Ishikawa (cell line): Measurements from ENCODE around the gene RUNX1.

Experiments used
- CEBPB ChIP-seq: IDR thresholded peaks from 2 replicates; pipeline ENCODE4 v1.6.1; 2012
- EP300 ChIP-seq: IDR thresholded peaks from 2 replicates; pipeline ENCODE4 v1.6.1; 2012; ENCODE audit warnings: borderline replicate concordance
- FOXM1 ChIP-seq: IDR thresholded peaks from 2 replicates; pipeline ENCODE4 v1.6.1; 2012; ENCODE audit warnings: low read depth, borderline replicate concordance
- MAX ChIP-seq: IDR thresholded peaks from 2 replicates; pipeline ENCODE4 v1.6.1; 2012
- TAF1 ChIP-seq: IDR thresholded peaks from 2 replicates; pipeline ENCODE4 v1.6.1; 2012; ENCODE audit warnings: low read depth, mild to moderate bottlenecking
- TCF12 ChIP-seq: IDR thresholded peaks from 2 replicates; pipeline ENCODE4 v1.6.1; 2012; ENCODE audit warnings: low read depth
- TEAD4 ChIP-seq: IDR thresholded peaks from 2 replicates; pipeline ENCODE4 v1.6.1; 2012
- YY1 ChIP-seq: IDR thresholded peaks from 2 replicates; pipeline ENCODE4 v1.6.1; 2012; ENCODE audit warnings: low read depth

GRCh38 chr21:34992180-34992579, 56.9 kb downstream of the RUNX1 start:
- TF ChIP-seq FOXM1 (no peak), MAX (no peak), CEBPB (no peak), TCF12 (no peak), YY1 (no peak), EP300 (no peak), TAF1 (no peak), TEAD4 (no peak)
